HG02981 (cell line): ENCODE measurements around the gene SEMA3B.
"Not testable (repeated sequence)": the region's sequence is repeated elsewhere in the genome, so short reads cannot be mapped to it uniquely, and the experiment has no call there.

ENCODE experiments used
- ATAC-seq: cut with Tn5 transposase; IDR thresholded peaks from one replicate; pipeline ENCODE4 v1.9.1; 2021; ENCODE audit warnings: mild to moderate bottlenecking, moderate library complexity; ENCODE audit not compliant: unreplicated experiment

The SEMA3B gene

GRCh38 chr3:50271314-50271936, 2.5 kb downstream of the SEMA3B start:
- ATAC-seq = no peak

GRCh38 chr3:50272538-50272910, 3.6 kb downstream of the SEMA3B start:
- ATAC-seq = not testable (repeated sequence)

DNA sequence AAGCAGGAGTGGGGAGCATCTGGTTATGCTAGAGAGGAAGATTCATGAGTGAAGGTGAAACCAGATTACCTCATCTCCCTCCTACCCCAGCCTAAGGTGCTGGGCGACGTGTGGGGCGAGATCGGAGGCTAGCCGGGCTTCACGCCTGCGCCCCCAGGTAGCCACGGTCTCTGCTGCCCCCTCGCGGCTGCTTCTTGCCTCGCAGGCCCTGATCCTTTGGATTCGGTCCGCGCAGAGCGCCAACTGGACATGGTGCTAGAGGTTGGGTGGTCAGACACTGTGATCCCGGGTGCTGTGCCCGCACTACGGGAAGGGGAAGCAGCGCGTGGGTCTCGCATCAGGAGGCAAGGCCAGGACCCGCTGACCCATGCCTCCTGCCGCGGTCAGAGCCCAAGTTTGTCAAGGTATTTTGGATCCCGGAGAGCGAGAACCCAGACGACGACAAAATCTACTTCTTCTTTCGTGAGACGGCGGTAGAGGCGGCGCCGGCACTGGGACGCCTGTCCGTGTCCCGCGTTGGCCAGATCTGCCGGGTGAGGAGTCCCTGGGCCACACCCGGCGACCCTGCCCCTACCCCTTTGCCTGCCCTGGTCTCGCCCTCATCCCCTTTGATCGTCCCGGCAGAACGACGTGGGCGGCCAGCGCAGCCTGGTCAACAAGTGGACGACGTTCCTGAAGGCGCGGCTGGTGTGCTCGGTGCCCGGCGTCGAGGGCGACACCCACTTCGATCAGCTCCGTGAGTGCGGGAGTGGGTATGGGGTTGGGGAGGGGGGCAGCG, 4.2 kb downstream of the SEMA3B start:
- ATAC-seq = peak; percentile 72

DNA sequence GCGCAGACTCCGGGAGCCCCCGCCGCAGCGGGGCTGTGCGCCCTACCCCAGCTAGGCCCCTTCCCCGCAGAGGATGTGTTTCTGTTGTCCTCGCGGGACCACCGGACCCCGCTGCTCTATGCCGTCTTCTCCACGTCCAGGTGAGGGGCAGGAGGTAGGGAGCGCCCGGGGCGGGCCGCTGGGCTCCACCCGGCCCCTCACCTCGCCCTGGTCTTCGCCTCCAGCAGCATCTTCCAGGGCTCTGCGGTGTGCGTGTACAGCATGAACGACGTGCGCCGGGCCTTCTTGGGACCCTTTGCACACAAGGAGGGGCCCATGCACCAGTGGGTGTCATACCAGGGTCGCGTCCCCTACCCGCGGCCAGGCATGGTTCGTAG, 4.7 kb downstream of the SEMA3B start:
- no peak for ATAC-seq

GRCh38 chr3:50274371-50275104, 5.6 kb downstream of the SEMA3B start:
- no peak for ATAC-seq

DNA sequence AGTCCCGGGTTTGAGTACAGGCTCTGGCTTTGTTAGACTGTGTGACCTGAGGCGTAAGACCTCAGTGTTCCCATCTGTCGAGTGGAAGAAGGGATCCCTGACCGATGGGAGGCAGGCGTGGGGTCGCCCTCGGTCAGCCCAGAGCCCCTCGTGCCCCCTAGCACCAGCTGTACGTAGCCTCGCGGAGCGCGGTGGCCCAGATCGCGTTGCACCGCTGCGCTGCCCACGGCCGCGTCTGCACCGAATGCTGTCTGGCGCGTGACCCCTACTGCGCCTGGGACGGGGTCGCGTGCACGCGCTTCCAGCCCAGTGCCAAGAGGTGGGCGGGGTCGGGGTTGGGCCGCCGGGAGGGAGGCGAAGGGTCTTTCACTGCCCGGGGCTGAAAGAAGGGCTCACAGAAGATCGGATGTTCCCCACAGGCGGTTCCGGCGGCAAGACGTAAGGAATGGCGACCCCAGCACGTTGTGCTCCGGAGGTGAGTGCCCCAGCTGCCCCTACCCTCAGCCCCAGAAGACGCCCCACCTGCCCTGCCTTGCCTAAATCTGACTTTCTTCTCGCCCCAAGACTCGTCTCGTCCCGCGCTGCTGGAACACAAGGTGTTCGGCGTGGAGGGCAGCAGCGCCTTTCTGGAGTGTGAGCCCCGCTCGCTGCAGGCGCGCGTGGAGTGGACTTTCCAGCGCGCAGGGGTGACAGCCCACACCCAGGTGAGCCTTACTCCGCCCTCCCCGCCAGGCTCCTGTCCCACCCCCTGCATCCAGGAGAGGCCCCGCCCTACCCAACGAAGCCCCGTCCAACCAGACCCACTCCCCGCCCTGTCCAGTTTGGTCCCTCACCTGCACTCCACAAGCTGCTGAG, 6.4 kb downstream of the SEMA3B start:
- no peak for ATAC-seq

- ATAC-seq = no peak
Observed at GRCh38 chr3:50275996-50276761, 7.2 kb downstream of the SEMA3B start.

DNA sequence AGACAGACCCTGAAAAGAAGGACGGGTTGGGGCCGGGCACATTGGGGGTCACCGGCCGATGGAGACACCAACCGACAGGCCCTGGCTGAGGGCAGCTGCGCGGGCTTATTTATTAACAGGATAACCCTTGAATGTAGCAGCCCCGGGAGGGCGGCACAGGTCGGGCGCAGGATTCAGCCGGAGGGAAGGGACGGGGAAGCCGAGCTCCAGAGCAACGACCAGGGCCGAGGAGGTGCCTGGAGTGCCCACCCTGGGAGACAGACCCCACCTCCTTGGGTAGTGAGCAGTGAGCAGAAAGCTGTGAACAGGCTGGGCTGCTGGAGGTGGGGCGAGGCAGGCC, 7.8 kb downstream of the SEMA3B start:
- ATAC-seq = no peak

- no peak for ATAC-seq
Observed at GRCh38 chr3:50278123-50278879, 9.4 kb downstream of the SEMA3B start.

- no peak for ATAC-seq
Observed at GRCh38 chr3:50278880-50279224, 9.9 kb downstream of the SEMA3B start, which contains the start of gene LSMEM2. Gene LSMEM2 (plus strand): TSS chr3:50279087. CDS start chr3:50279114, 27 bp downstream.

DNA sequence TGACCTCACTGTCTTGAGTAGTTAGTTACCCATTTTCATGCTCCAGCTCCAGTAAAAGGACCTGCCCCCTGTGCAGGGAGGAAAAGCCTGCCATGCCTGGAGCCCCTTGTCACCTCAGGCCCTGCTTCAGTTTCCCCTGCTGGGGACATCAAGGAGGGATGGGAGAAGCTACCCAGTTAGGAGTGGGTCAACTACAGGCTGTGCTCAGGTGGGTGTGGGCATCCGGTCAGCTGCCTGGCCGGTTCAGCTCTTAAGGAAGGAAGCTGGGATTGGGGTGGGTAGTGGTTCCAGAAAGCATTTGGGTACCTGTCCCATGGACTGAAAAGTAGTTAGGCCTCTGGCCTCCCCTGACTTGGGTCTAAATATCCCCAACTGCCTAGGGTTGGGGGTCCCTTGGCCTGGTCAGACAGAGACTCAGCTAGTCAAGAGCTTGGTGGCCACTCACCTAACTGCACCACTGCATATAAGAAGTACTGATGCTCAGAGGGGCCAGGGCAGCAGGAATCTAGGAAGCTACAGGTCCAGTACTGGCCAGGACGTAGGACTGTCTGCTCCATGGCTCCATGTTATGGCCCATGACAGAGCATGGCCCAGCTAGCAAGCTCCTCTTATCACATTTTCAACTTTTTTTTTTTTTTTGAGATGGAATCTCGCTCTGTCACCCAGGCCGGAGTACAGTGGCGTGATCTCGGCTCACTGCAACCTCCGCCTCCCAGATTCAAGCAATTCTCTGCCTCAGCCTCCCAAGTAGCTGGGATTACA, 10.5 kb downstream of the SEMA3B start:
- no peak for ATAC-seq

- not testable (repeated sequence) for ATAC-seq
Observed at GRCh38 chr3:50284121-50284520, 15.2 kb downstream of the SEMA3B start.

DNA sequence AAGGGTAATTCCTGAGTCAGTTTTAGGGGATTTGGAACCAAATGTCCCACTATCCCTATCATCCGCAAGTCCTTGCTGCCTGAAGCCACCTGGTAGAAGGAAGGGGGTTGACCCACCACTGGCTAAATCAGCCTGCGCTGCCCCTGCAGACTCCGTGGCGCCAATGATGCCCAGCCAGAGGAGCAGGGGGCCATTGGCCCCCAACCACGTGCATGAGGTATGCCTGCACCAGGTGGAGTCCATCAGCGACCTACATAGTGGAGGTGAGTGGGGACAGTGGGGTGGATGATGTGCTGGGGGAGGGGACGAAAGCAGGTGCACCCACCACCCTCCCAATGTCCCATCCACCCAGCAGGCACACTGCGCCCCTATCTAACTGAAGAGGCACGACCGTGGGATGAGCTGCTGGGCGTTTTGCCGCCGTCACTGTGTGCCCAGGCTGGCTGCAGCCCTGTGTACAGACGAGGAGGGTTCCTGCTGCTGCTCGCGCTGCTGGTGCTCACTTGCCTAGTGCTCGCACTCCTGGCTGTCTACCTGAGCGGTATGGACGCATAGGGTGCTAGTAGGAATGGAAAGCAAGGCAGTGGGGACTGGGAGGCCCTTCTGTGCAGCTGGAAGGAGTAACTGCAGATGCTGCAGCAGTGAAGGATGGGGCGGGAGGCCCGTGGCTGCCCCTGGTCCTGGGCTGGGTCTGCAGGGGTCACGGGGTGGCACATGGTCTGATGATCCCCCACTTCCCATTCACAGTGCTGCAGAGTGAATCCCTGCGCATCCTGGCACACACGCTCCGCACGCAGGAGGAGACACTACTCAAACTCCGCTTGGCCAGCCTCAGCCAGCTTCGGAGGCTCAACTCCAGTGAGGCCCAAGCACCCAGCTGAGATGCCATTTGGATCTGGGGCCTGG, 17.6 kb downstream of the SEMA3B start:
- no peak for ATAC-seq

DNA sequence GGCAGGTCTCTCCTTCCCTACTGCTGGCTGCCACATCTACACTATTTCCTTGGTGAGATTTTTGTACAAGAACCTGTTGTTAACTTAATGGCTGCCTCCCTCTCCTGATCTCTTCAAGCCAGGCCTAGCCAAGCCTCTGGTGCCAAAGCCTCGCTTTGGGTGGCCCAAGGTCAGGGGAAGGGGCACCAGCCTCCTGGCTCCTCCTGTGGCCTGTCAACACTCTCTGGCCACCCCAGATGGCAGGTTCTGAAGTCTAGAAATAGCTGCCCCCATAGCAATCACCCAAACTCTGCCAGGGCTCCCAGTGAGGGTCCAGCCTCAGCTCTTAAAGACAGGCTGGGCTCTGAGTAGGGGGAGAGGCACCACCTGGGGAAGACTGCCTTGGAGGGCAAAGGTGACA, 18.3 kb downstream of the SEMA3B start:
- ATAC-seq = no peak

- ATAC-seq = no peak
Observed at GRCh38 chr3:50288387-50289007, 19.6 kb downstream of the SEMA3B start.

- ATAC-seq = no peak
Observed at GRCh38 chr3:50289130-50289529, 20.2 kb downstream of the SEMA3B start.

DNA sequence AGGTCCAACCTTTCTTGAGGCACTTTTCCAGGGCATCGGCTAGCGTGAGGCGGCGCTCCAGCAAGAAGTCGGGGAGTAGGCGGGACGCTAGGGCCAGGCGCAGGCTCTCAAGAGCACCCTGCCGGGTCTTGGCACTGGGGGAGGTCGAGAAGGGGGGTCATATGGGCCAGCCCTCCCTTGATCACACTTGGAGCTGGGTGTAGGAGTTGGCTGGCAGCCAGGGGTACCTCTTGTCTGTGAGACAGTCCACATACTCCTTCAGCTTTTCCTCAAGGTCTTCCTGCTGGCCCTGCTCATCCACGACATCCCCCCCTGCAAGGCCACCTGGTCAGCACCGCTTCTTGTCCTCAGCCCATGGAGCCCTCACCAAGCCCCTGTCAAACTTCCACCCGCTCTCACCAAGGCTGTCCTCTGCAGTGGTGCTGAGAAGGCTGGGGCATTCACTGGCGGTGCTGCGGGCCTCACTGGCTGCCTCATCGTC, 21.3 kb downstream of the SEMA3B start:
- ATAC-seq = no peak
